Transverse colon (tissue), 3 donors: ENCODE measurements around the gene KHDC4.

Experiments
- CTCF ChIP-seq, 5 experiments: fragments of 200-600 bp in 3 of 5; fragments of 450-650 bp in 2 of 5; sonication (generic) in 3 of 5; IDR thresholded peaks; 1 replicate in 2 of 5; 2 replicates in 3 of 5; pipeline ENCODE4 v1.5.1; 2016 to 2017; ENCODE audit warnings: antibody characterized with exemption in 5 of 5, inconsistent platforms in 3 of 5, mild to moderate bottlenecking in 2 of 5, moderate library complexity in 1 of 5
- POLR2A ChIP-seq: fragments of 450-650 bp; IDR thresholded peaks from one replicate; pipeline ENCODE4 v1.6.1; 2016; ENCODE audit warnings: antibody characterized with exemption, mild to moderate bottlenecking, moderate library complexity

- TF ChIP-seq CTCF (IDR thresholded peaks at IDR 0.05) = no peak
- TF ChIP-seq POLR2A = no peak
Observed at GRCh38 chr1:155978973-155979429, 44.8 kb upstream of the KHDC4 start.
